ENCODE measurements around the gene RGS7. TPM values are rescaled to one million over a fixed set of nuclear protein-coding genes. Genes with fewer than 3 reads are reported as not detected.

RGS7 gene
- total and polyA plus RNA-seq, 2 of the 8 experiments (the other 6 are each of a cell fraction or from before 2014, with no cell fraction given): 1.6 to 3.0 TPM

DNA sequence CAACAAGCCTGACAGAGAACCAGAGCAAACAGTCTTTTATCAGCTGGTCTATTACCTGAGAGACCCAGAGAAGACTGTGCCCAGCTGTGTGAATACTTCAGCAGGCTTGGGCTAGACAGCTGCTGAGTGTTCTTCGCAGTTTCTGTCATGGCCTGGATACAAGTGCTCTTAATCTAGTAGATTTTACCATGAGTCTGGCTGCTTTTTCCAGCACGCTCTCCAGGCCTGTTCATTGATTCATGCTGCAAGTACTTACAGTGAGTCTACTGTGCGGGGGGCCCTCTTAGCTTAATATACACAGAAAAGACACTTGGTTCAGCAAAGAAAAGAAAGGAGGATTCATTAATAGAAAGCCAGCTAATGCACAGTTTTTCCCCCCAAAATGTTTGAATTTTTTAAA is 48.5 kb downstream of the RGS7 start:
- H2BK120ac ChIP-seq (replicated peaks; ENCODE audit: low read depth, low read length): no peak overlapping the region
- H3K23ac ChIP-seq (ENCODE audit: insufficient read length): no peak overlapping the region
- no peak overlapping the region for H4K91ac ChIP-seq (replicated peaks; ENCODE audit: insufficient read length, low read length)
- H3K4ac ChIP-seq (replicated peaks; ENCODE audit: insufficient read length, low read depth, low read length): no peak overlapping the region
- H4K20me1 ChIP-seq (replicated peaks in 1 of 2; ENCODE audit: control insufficient read depth in 1 of 2, insufficient read depth in 2 of 2, low read length in 2 of 2): peaks cover 0 to 4% of the 10 kb centered on the region in 2 experiments
- peaks cover 8 to 12% of the 10 kb centered on the region in 2 experiments for H3K9me3 ChIP-seq (ENCODE audit: insufficient read depth in 2 of 2, low read depth in 1 of 2, low read length in 1 of 2)
- H3K14ac ChIP-seq (ENCODE audit: insufficient read length): no peak overlapping the region
- no peak for FAIRE-seq
- H3K79me2 ChIP-seq (ENCODE audit: control insufficient read depth in 1 of 2, insufficient read depth in 2 of 2, low read length in 2 of 2): no peaks in the 10 kb centered on the region
- H3K23me2 ChIP-seq (ENCODE audit: low read depth, low read length): peaks cover 8% of the 10 kb centered on the region; the same call in 1 of the 2 replicates
- no peak overlapping the region for H3K4me3 ChIP-seq (ENCODE audit: extremely low read depth in 1 of 4, insufficient read depth in 2 of 4, low read depth in 3 of 4, low read length in 4 of 4)
- H2BK12ac ChIP-seq (ENCODE audit: low read depth, low read length): no peak overlapping the region
- H2BK5ac ChIP-seq (ENCODE audit: low read depth, low read length): no peak overlapping the region
- no peak overlapping the region for H3K56ac ChIP-seq (replicated peaks; ENCODE audit: insufficient read length, low read depth, low read length)
- H2BK15ac ChIP-seq (ENCODE audit: low read length): no peak overlapping the region
- H3K9ac ChIP-seq (replicated peaks in 1 of 4; ENCODE audit: extremely low read depth in 1 of 4, low read depth in 3 of 4, low read length in 3 of 4): no peak overlapping the region
- H3K18ac ChIP-seq (ENCODE audit: extremely low read depth, low read length): no peak overlapping the region
- TF ChIP-seq TEAD4 (IDR thresholded peaks at IDR 0.05; ENCODE audit: low read depth, low read length) (no peak), BACH1 (IDR thresholded peaks at IDR 0.05; ENCODE audit: low read length) (no peak), POLR2AphosphoS5 (IDR thresholded peaks at IDR 0.05; ENCODE audit: low read depth, low read length) (no peak), KDM5A (IDR thresholded peaks at IDR 0.05; ENCODE audit: low read length) (no peak), POU5F1 (IDR thresholded peaks at IDR 0.05; ENCODE audit: low read depth, low read length) (no peak), SP1 (IDR thresholded peaks at IDR 0.05; ENCODE audit: low read depth, low read length) (no peak), TBP (IDR thresholded peaks at IDR 0.05; ENCODE audit: low read depth, low read length) (no peak), SP2 (IDR thresholded peaks at IDR 0.05; ENCODE audit: low read length) (no peak), RXRA (IDR thresholded peaks at IDR 0.05; ENCODE audit: insufficient read depth, low read depth, low read length) (no peak), NANOG (IDR thresholded peaks at IDR 0.05; ENCODE audit: insufficient read depth, low read depth, low read length, poor library complexity, severe bottlenecking) (no peak), TCF12 (IDR thresholded peaks at IDR 0.05; ENCODE audit: low read depth, low read length) (no peak), SAP30 (IDR thresholded peaks at IDR 0.05; ENCODE audit: insufficient read depth, insufficient replicate concordance, low read length) (no peak)
- H3K27ac ChIP-seq (ENCODE audit: low read depth, low read length): no peak overlapping the region
- POLR2A ChIA-PET (ENCODE audit: partially characterized antibody): interaction anchor here (0.6 kb wide), 1 partner anchor 37 kb away, joined by 3 read pairs; no protein-coding TSS in a partner anchor
- H3K4me1 ChIP-seq (replicated peaks in 1 of 4; ENCODE audit: control insufficient read depth in 3 of 4, insufficient read depth in 4 of 4, low read length in 3 of 4): no peaks in the 10 kb centered on the region
- CTCF ChIA-PET (ENCODE audit: partially characterized antibody): interaction anchor here (1.0 to 1.3 kb wide), 2 partner anchors 19 to 40 kb away, joined by 3 read pairs; no protein-coding TSS in a partner anchor
- no peak overlapping the region for H4K8ac ChIP-seq (ENCODE audit: extremely low read depth, insufficient read depth, low read length)
- no peak overlapping the region for H4K5ac ChIP-seq (ENCODE audit: insufficient read length, low read depth, low read length)
- WGBS, 2 experiments (ENCODE audit: extremely low coverage in 1 of 2, insufficient coverage in 1 of 2, insufficient read length in 1 of 2, insufficient replicate concordance in 2 of 2, low coverage in 1 of 2, low lambda C conversion rate in 2 of 2, missing lambda C conversion rate in 1 of 2): 94% methylated on average over 3 of the region's 3 CpGs; no CpG with 5 or more reads in 1 of the 2 experiments
- H3K36me3 ChIP-seq (ENCODE audit: control insufficient read depth in 2 of 4, insufficient read depth in 4 of 4, low read length in 3 of 4): peaks cover 0 to 2% (median 0%) of the 10 kb centered on the region in 4 experiments; a peak in 1 of 8 replicates
- DNase-seq (ENCODE audit: low read depth in 1 of 2, low spot score in 2 of 2): no peak
- H3K27me3 ChIP-seq (replicated peaks in 1 of 4; ENCODE audit: control insufficient read depth in 3 of 4, extremely low read depth in 1 of 4, insufficient read depth in 3 of 4, low read length in 3 of 4): no peaks in the 10 kb centered on the region
- H3K79me1 ChIP-seq (ENCODE audit: low read depth, low read length): no peaks in the 10 kb centered on the region
- H2BK20ac ChIP-seq (ENCODE audit: low read length): no peak overlapping the region
- no peak overlapping the region for H2AFZ ChIP-seq (ENCODE audit: low read length)
- no peak overlapping the region for H3K4me2 ChIP-seq (ENCODE audit: insufficient read depth in 1 of 2, low read depth in 2 of 2, low read length in 2 of 2)
- no peak overlapping the region for H2AK5ac ChIP-seq (ENCODE audit: low read depth, low read length)
